Uterus (tissue), 2 donors: Measurements from ENCODE around the gene TNFRSF1A.
A peak's percentile ranks its signal among the peaks of the same experiment; 100 is the strongest.

ENCODE experiments used
- POLR2A ChIP-seq, 2 donors: fragments of 450-650 bp; IDR thresholded peaks; one replicate each; pipeline ENCODE4 v1.6.1; 2016; ENCODE audit warnings: antibody characterized with exemption in 2 of 2, mild to moderate bottlenecking in 1 of 2, moderate library complexity in 1 of 2
- TF ChIP-seq, protein P1 (sequence below), 4 experiments: fragments of 200-600 bp in 2 of 4; fragments of 450-650 bp in 2 of 4; sonication (generic) in 2 of 4; IDR thresholded peaks; one replicate each; pipeline ENCODE4 v1.5.1; 2016 to 2019; ENCODE audit warnings: antibody characterized with exemption in 4 of 4, mild to moderate bottlenecking in 2 of 4, moderate library complexity in 1 of 4

DNA sequence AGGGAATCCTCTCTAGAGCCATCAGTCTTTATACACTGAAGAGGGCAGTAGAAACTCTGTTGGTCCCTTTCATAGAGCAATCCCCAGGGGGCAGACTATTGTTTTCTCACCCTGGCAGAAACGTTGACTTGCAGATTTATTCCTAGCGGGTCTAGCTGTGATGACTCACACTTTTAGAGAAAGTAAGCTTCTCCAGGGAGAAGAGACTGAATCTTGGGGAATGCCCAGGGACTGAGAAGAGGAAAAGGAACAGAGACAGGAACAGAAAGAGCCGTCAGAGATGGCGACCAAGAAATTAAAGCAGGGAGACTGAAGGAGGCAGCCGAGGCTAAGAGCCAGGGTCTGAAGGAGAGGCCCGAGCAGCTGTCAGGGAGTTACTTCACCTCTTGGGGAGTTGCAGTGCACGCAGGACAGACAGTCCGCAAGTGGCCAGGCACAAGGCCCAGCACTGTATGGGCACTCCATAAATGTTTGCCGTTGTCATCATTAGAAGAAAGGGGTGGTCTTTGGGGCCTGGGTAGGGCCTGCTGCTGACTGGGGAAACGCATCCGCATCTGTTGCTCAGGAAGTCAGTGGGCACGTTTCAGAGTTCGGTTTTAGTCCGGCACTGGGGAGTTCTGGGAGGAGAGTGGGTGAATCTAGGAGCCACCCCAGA, 18.4 kb downstream of the TNFRSF1A start:
- TF ChIP-seq, protein P1, sequence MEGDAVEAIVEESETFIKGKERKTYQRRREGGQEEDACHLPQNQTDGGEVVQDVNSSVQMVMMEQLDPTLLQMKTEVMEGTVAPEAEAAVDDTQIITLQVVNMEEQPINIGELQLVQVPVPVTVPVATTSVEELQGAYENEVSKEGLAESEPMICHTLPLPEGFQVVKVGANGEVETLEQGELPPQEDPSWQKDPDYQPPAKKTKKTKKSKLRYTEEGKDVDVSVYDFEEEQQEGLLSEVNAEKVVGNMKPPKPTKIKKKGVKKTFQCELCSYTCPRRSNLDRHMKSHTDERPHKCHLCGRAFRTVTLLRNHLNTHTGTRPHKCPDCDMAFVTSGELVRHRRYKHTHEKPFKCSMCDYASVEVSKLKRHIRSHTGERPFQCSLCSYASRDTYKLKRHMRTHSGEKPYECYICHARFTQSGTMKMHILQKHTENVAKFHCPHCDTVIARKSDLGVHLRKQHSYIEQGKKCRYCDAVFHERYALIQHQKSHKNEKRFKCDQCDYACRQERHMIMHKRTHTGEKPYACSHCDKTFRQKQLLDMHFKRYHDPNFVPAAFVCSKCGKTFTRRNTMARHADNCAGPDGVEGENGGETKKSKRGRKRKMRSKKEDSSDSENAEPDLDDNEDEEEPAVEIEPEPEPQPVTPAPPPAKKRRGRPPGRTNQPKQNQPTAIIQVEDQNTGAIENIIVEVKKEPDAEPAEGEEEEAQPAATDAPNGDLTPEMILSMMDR (IDR thresholded peaks at IDR 0.05) = peak; percentile 47 to 74 (median 56)
- no peak for TF ChIP-seq POLR2A (IDR thresholded peaks at IDR 0.05)
